Liver (tissue), 9 donors: ENCODE results near the gene NCOR1. TPM values are rescaled to one million over a fixed set of nuclear protein-coding genes. Genes with fewer than 3 reads are reported as not detected.
A peak's percentile ranks its signal among the peaks of the same experiment; 100 is the strongest.

Experiments used
- DNase-seq: peaks from one replicate; pipeline ENCODE4 v3.0.0-alpha.2; 2017; ENCODE audit warnings: low spot score
- H3K27ac ChIP-seq, 2 donors: one replicate each; pipeline ENCODE4 v1.7.0; 2013; ENCODE audit warnings: inconsistent platforms in 2 of 2, low read length in 2 of 2, control low read depth in 1 of 2, low read depth in 1 of 2, mild to moderate bottlenecking in 1 of 2
- H3K27me3 ChIP-seq, 4 donors: one replicate each; pipeline versions ENCODE4 v1.6.1 to v1.7.0; 2013; ENCODE audit warnings: low read length in 3 of 4, inconsistent platforms in 1 of 4, mild to moderate bottlenecking in 1 of 4, moderate library complexity in 1 of 4; ENCODE audit not compliant: control insufficient read depth in 4 of 4, insufficient read depth in 4 of 4
- H3K36me3 ChIP-seq, 4 donors: one replicate each; pipeline versions ENCODE4 v1.6.1 to v1.7.0; 2013; ENCODE audit warnings: low read length in 3 of 4, mild to moderate bottlenecking in 3 of 4, low read depth in 1 of 4, moderate library complexity in 1 of 4; ENCODE audit not compliant: control insufficient read depth in 4 of 4, insufficient read depth in 3 of 4
- H3K4me1 ChIP-seq, 4 donors: one replicate each; pipeline versions ENCODE4 v1.6.1 to v1.7.0; 2013; ENCODE audit warnings: low read length in 3 of 4, mild to moderate bottlenecking in 3 of 4, moderate library complexity in 1 of 4; ENCODE audit not compliant: control insufficient read depth in 4 of 4, insufficient read depth in 4 of 4
- H3K4me3 ChIP-seq, 3 donors: one replicate each; pipeline versions ENCODE4 v1.6.1 to v1.7.0; 2013; ENCODE audit warnings: low read length in 3 of 3, control low read depth in 1 of 3, low read depth in 1 of 3, mild to moderate bottlenecking in 1 of 3
- H3K9ac ChIP-seq, 2 donors: one replicate each; pipeline ENCODE4 v1.7.0; 2013; ENCODE audit warnings: low read length in 2 of 2, mild to moderate bottlenecking in 2 of 2, moderate library complexity in 2 of 2, control low read depth in 1 of 2, low read depth in 1 of 2
- H3K9me3 ChIP-seq, 4 donors: one replicate each; pipeline versions ENCODE4 v1.6.1 to v1.7.0; 2013; ENCODE audit warnings: low read length in 3 of 4; ENCODE audit not compliant: control insufficient read depth in 4 of 4
- EGR1 ChIP-seq, 2 donors: IDR thresholded peaks; 2 replicates each; pipeline ENCODE4 v1.6.1; 2016 to 2018; ENCODE audit warnings: antibody characterized with exemption in 2 of 2, low read depth in 2 of 2
- FOXA1 ChIP-seq: IDR thresholded peaks from 2 replicates; pipeline ENCODE4 v1.6.1; 2016; ENCODE audit warnings: antibody characterized with exemption
- FOXA2 ChIP-seq: IDR thresholded peaks from 2 replicates; pipeline ENCODE4 v1.6.1; 2016; ENCODE audit warnings: antibody characterized with exemption
- GABPA ChIP-seq, 2 donors: IDR thresholded peaks in 1 of 2; conservative IDR thresholded peaks in 1 of 2; 2 replicates each; pipeline ENCODE4 v1.6.1; 2016; ENCODE audit warnings: antibody characterized with exemption in 2 of 2, mild to moderate bottlenecking in 1 of 2, moderate library complexity in 1 of 2
- HNF4A ChIP-seq, 2 donors: conservative IDR thresholded peaks; 2 replicates each; pipeline ENCODE4 v1.6.1; 2016; ENCODE audit warnings: antibody characterized with exemption in 2 of 2, mild to moderate bottlenecking in 2 of 2
- HNF4G ChIP-seq: IDR thresholded peaks from 2 replicates; pipeline ENCODE4 v1.6.1; 2016; ENCODE audit warnings: antibody characterized with exemption
- JUND ChIP-seq, 2 donors: IDR thresholded peaks; 2 replicates each; pipeline ENCODE4 v1.6.1; 2016; ENCODE audit warnings: antibody characterized with exemption in 2 of 2
- NR2F2 ChIP-seq: IDR thresholded peaks from 2 replicates; pipeline ENCODE4 v1.6.1; 2016; ENCODE audit warnings: antibody characterized with exemption
- RAD21 ChIP-seq, 2 donors: IDR thresholded peaks; 2 replicates each; pipeline ENCODE4 v1.6.1; 2016; ENCODE audit warnings: antibody characterized with exemption in 2 of 2, mild to moderate bottlenecking in 2 of 2
- RXRA ChIP-seq, 2 donors: IDR thresholded peaks; 2 replicates each; pipeline ENCODE4 v1.6.1; 2017 to 2018; ENCODE audit warnings: antibody characterized with exemption in 2 of 2, mild to moderate bottlenecking in 1 of 2
- SP1 ChIP-seq: IDR thresholded peaks from 2 replicates; pipeline ENCODE4 v1.6.1; 2018; ENCODE audit warnings: antibody characterized with exemption, mild to moderate bottlenecking
- TAF1 ChIP-seq: conservative IDR thresholded peaks from 2 replicates; pipeline ENCODE4 v1.6.1; 2016; ENCODE audit warnings: antibody characterized with exemption, mild to moderate bottlenecking
- YY1 ChIP-seq: IDR thresholded peaks from 2 replicates; pipeline ENCODE4 v1.6.1; 2016; ENCODE audit warnings: antibody characterized with exemption, mild to moderate bottlenecking
- WGBS: extraction: QIAGEN DNeasy Blood & Tissue Kit; methylation state at CpG from one replicate; pipeline ENCODE4 v1.1.7; 2013; 5-methylcytosine and 5-hydroxymethylcytosine counted together
- polyA plus RNA-seq, 2 donors: library from polyadenylated mRNA; stranded (reverse) in 1 of 2; unstranded in 1 of 2; fragments of 200-250 nt in 1 of 2; fragments of >200 nt in 1 of 2; fragmentation: Nextera tagmentation in 1 of 2; extraction: Ambion mirVana in 1 of 2; gene quantifications; one replicate each; pipeline versions ENCODE4 v1.2.1 to v1.2.3, GENCODE V29; 2013 to 2015
- total RNA-seq, 2 donors: library from RNA; depleted of rRNA; stranded (reverse); fragments of >200 nt; gene quantifications; one replicate each; pipeline ENCODE4 v1.2.3, GENCODE V29; 2014
- TF ChIP-seq, protein P1 (sequence below): IDR thresholded peaks from 2 replicates; pipeline ENCODE4 v1.6.1; 2016; ENCODE audit warnings: antibody characterized with exemption
- TF ChIP-seq, protein P2 (sequence below): IDR thresholded peaks from 2 replicates; pipeline ENCODE4 v1.6.1; 2016; ENCODE audit warnings: antibody characterized with exemption
- TF ChIP-seq, protein P3 (sequence below): IDR thresholded peaks from 2 replicates; pipeline ENCODE4 v1.6.1; 2016; ENCODE audit warnings: antibody characterized with exemption, mild to moderate bottlenecking
- TF ChIP-seq, protein P4 (sequence below): IDR thresholded peaks from 2 replicates; pipeline ENCODE4 v1.6.1; 2016; ENCODE audit warnings: antibody characterized with exemption
- TF ChIP-seq, protein P5 (sequence below): fragments of 150-350 bp; IDR thresholded peaks from 2 replicates; pipeline ENCODE4 v1.5.1; 2017; ENCODE audit warnings: improper control_type of control experiment, low read depth, low read length; ENCODE audit not compliant: missing input control
- donor health status: healthy.
- donor health status: healthy.
- donor health status: healthy.
- donor health status: healthy.
- donor health status: healthy.

The NCOR1 gene
- total RNA-seq (10 to 100 TPM; 69.0 to 94.8 TPM), polyA plus RNA-seq (10 to 100 TPM; 23.6 to 84.9 TPM)

DNA sequence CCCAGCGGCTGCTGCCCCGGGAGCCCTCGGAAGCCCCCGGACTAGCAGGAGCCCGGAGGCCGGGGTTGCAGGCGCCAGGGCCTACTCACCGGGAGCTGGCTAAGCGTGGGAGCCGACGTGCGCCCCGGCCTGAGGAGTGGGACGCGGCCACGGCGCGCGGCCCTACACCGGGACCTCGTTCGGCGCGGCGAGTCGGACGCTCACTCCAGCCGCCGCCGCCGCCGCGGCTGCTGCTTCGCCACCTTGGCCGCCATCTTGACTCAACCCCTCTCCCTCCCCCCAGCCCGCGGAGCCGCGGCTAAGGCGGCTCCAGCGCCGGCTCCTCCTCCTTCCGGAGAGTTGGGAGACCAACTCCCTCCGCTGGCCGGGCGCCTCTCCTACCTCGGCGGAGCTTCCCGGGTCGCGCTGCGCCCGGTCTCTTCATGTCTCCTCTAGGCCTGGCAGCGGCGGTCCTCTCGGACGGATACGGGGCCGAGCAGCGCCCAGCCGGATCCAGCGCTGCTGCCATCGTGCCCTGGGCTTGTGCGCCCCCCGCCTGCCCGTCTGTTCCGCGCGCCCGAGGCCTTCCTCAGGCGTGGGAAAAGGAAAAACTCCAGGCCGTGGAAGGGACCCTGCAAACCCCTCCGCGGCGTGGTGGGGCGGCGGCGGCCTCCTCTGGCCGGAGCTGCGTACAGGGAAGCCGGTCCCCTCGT is at the start of gene NCOR1:
TSS of gene NCOR1 (minus strand) at position 262 of the 692 bp plus-strand sequence. CDS start 20,965 bp downstream, outside the sequence.
- peak within 1 kb of the TSS; percentile 79 to 100 (median 89) for H3K4me3 ChIP-seq
- under 1% methylated on average over 82 of the region's 82 CpGs for WGBS
- no peaks in the 10 kb centered on the region for H3K36me3 ChIP-seq
- peaks cover 9 to 33% (median 21%) of the 10 kb centered on the region in 4 donors for H3K4me1 ChIP-seq
- TF ChIP-seq FOXA2 (no peak), YY1 (peak; percentile 98), HNF4G (no peak), GABPA (IDR thresholded peaks at IDR 0.05 in 1 of 2, conservative IDR thresholded peaks at IDR 0.05 in 1 of 2) (peak in 1 of 2 donors; percentile 64), HNF4A (conservative IDR thresholded peaks at IDR 0.05) (peak in 1 of 2 donors; percentile 20), SP1 (peak; percentile 46), RAD21 (IDR thresholded peaks at IDR 0.05) (peak; percentile 53 to 69), FOXA1 (peak; percentile 17), RXRA (IDR thresholded peaks at IDR 0.05) (peak; percentile 6 to 18), NR2F2 (no peak), JUND (IDR thresholded peaks at IDR 0.05) (no peak), EGR1 (IDR thresholded peaks at IDR 0.05; ENCODE audit: low read depth in 2 of 2) (no peak), TAF1 (peak; percentile 85)
- TF ChIP-seq, protein P1, sequence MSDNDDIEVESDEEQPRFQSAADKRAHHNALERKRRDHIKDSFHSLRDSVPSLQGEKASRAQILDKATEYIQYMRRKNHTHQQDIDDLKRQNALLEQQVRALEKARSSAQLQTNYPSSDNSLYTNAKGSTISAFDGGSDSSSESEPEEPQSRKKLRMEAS = peak; percentile 34
- TF ChIP-seq, protein P2, sequence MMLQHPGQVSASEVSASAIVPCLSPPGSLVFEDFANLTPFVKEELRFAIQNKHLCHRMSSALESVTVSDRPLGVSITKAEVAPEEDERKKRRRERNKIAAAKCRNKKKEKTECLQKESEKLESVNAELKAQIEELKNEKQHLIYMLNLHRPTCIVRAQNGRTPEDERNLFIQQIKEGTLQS = no peak
- TF ChIP-seq, protein P3, sequence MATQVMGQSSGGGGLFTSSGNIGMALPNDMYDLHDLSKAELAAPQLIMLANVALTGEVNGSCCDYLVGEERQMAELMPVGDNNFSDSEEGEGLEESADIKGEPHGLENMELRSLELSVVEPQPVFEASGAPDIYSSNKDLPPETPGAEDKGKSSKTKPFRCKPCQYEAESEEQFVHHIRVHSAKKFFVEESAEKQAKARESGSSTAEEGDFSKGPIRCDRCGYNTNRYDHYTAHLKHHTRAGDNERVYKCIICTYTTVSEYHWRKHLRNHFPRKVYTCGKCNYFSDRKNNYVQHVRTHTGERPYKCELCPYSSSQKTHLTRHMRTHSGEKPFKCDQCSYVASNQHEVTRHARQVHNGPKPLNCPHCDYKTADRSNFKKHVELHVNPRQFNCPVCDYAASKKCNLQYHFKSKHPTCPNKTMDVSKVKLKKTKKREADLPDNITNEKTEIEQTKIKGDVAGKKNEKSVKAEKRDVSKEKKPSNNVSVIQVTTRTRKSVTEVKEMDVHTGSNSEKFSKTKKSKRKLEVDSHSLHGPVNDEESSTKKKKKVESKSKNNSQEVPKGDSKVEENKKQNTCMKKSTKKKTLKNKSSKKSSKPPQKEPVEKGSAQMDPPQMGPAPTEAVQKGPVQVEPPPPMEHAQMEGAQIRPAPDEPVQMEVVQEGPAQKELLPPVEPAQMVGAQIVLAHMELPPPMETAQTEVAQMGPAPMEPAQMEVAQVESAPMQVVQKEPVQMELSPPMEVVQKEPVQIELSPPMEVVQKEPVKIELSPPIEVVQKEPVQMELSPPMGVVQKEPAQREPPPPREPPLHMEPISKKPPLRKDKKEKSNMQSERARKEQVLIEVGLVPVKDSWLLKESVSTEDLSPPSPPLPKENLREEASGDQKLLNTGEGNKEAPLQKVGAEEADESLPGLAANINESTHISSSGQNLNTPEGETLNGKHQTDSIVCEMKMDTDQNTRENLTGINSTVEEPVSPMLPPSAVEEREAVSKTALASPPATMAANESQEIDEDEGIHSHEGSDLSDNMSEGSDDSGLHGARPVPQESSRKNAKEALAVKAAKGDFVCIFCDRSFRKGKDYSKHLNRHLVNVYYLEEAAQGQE = peak; percentile 88
- TF ChIP-seq, protein P4, sequence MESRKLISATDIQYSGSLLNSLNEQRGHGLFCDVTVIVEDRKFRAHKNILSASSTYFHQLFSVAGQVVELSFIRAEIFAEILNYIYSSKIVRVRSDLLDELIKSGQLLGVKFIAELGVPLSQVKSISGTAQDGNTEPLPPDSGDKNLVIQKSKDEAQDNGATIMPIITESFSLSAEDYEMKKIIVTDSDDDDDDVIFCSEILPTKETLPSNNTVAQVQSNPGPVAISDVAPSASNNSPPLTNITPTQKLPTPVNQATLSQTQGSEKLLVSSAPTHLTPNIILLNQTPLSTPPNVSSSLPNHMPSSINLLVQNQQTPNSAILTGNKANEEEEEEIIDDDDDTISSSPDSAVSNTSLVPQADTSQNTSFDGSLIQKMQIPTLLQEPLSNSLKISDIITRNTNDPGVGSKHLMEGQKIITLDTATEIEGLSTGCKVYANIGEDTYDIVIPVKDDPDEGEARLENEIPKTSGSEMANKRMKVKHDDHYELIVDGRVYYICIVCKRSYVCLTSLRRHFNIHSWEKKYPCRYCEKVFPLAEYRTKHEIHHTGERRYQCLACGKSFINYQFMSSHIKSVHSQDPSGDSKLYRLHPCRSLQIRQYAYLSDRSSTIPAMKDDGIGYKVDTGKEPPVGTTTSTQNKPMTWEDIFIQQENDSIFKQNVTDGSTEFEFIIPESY = no peak
- TF ChIP-seq, protein P5, sequence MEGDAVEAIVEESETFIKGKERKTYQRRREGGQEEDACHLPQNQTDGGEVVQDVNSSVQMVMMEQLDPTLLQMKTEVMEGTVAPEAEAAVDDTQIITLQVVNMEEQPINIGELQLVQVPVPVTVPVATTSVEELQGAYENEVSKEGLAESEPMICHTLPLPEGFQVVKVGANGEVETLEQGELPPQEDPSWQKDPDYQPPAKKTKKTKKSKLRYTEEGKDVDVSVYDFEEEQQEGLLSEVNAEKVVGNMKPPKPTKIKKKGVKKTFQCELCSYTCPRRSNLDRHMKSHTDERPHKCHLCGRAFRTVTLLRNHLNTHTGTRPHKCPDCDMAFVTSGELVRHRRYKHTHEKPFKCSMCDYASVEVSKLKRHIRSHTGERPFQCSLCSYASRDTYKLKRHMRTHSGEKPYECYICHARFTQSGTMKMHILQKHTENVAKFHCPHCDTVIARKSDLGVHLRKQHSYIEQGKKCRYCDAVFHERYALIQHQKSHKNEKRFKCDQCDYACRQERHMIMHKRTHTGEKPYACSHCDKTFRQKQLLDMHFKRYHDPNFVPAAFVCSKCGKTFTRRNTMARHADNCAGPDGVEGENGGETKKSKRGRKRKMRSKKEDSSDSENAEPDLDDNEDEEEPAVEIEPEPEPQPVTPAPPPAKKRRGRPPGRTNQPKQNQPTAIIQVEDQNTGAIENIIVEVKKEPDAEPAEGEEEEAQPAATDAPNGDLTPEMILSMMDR = peak; percentile 21
- H3K9ac ChIP-seq = peak within 1 kb of the TSS; percentile 80 to 83
- peak; percentile 89 for DNase-seq
- no peaks in the 10 kb centered on the region for H3K9me3 ChIP-seq
- H3K27me3 ChIP-seq = no peaks in the 10 kb centered on the region
- peak within 1 kb of the TSS; percentile 88 to 94 for H3K27ac ChIP-seq
